H9 (cell line): Measurements from ENCODE around the gene F2. TPM values are rescaled to one million over a fixed set of nuclear protein-coding genes. Genes with fewer than 3 reads are reported as not detected.

ENCODE experiments used
- DNase-seq: peaks from one replicate; pipeline ENCODE4 v3.0.0-alpha.2; 2017
- H2AFZ ChIP-seq: one replicate; pipeline ENCODE4 v1.6.1; 2013; ENCODE audit warnings: mild to moderate bottlenecking, low read length, control low read depth, moderate library complexity
- H2AK5ac ChIP-seq: 2 replicates; pipeline ENCODE4 v1.6.1; 2013; ENCODE audit warnings: low read length, control low read depth, mixed read lengths; ENCODE audit not compliant: insufficient read length
- H2BK120ac ChIP-seq: one replicate; pipeline ENCODE4 v1.6.1; 2013; ENCODE audit warnings: low read depth, mild to moderate bottlenecking, low read length, control low read depth, inconsistent platforms; ENCODE audit not compliant: poor library complexity, severe bottlenecking
- H2BK12ac ChIP-seq: 2 replicates; pipeline ENCODE4 v1.6.1; 2013; ENCODE audit warnings: low read length, control low read depth, mixed read lengths, low read depth; ENCODE audit not compliant: insufficient read length
- H2BK15ac ChIP-seq: 2 replicates; pipeline ENCODE4 v1.6.1; 2013; ENCODE audit warnings: low read depth, low read length, control low read depth
- H2BK20ac ChIP-seq: one replicate; pipeline ENCODE4 v1.6.1; 2013; ENCODE audit warnings: low read depth, mild to moderate bottlenecking, low read length, control low read depth, inconsistent platforms; ENCODE audit not compliant: poor library complexity, severe bottlenecking
- H2BK5ac ChIP-seq: 2 replicates; pipeline ENCODE4 v1.6.1; 2013; ENCODE audit warnings: low read length, control low read depth, mixed read lengths; ENCODE audit not compliant: insufficient read length
- H3K14ac ChIP-seq: 2 replicates; pipeline ENCODE4 v1.6.1; 2013; ENCODE audit warnings: low read length, control low read depth; ENCODE audit not compliant: insufficient read depth
- H3K18ac ChIP-seq: 2 replicates; pipeline ENCODE4 v1.6.1; 2013; ENCODE audit warnings: low read depth, mild to moderate bottlenecking, mixed read lengths, low read length, control low read depth; ENCODE audit not compliant: insufficient read length
- H3K23ac ChIP-seq: 2 replicates; pipeline ENCODE4 v1.6.1; 2013; ENCODE audit warnings: low read length, control low read depth, mixed read lengths, low read depth; ENCODE audit not compliant: insufficient read length
- H3K23me2 ChIP-seq: 2 replicates; pipeline ENCODE4 v1.6.1; 2013; ENCODE audit warnings: low read depth, mild to moderate bottlenecking, mixed read lengths, low read length, control low read depth; ENCODE audit not compliant: insufficient read length, poor library complexity, severe bottlenecking
- H3K27ac ChIP-seq: 2 replicates; pipeline ENCODE4 v1.5.1; 2013; ENCODE audit warnings: low read length, control low read depth, mixed read lengths, low read depth; ENCODE audit not compliant: insufficient read length
- H3K27me3 ChIP-seq: 2 replicates; pipeline ENCODE4 v1.6.1; 2013; ENCODE audit warnings: low read length, control low read depth, inconsistent platforms; ENCODE audit not compliant: insufficient read depth
- H3K4ac ChIP-seq: 2 replicates; pipeline ENCODE4 v1.6.1; 2013; ENCODE audit warnings: low read depth, mild to moderate bottlenecking, control low read depth, inconsistent platforms, low read length, moderate library complexity
- H3K4me1 ChIP-seq: 2 replicates; pipeline ENCODE4 v1.6.1; 2013; ENCODE audit warnings: low read length, control low read depth, inconsistent platforms; ENCODE audit not compliant: insufficient read depth
- H3K4me2 ChIP-seq: 2 replicates; pipeline ENCODE4 v1.6.1; 2013; ENCODE audit warnings: low read length, control low read depth, mixed read lengths; ENCODE audit not compliant: insufficient read length, insufficient read depth
- H3K56ac ChIP-seq: 2 replicates; pipeline ENCODE4 v1.6.1; 2013; ENCODE audit warnings: low read depth, mild to moderate bottlenecking, mixed read lengths, low read length, control low read depth; ENCODE audit not compliant: insufficient read length
- H3K79me1 ChIP-seq: 2 replicates; pipeline ENCODE4 v1.6.1; 2013; ENCODE audit warnings: low read depth, mild to moderate bottlenecking, moderate library complexity, low read length, control low read depth, inconsistent platforms; ENCODE audit not compliant: insufficient read depth, poor library complexity, severe bottlenecking
- H3K79me2 ChIP-seq: 2 replicates; pipeline ENCODE4 v1.6.1; 2013; ENCODE audit warnings: low read length, control low read depth, inconsistent platforms; ENCODE audit not compliant: insufficient read depth
- H3K9ac ChIP-seq: 2 replicates; pipeline ENCODE4 v1.6.1; 2013; ENCODE audit warnings: low read length, control low read depth, mixed read lengths; ENCODE audit not compliant: insufficient read length; ENCODE audit errors: extremely low read depth
- H3K9me3 ChIP-seq: one replicate; pipeline ENCODE4 v1.6.1; 2013; ENCODE audit warnings: low read depth, low read length, inconsistent platforms; ENCODE audit not compliant: control insufficient read depth
- H3T11ph ChIP-seq: one replicate; pipeline ENCODE4 v1.6.1; 2013; ENCODE audit warnings: mild to moderate bottlenecking, low read length, control low read depth, inconsistent platforms
- H4K20me1 ChIP-seq: one replicate; pipeline ENCODE4 v1.6.1; 2013; ENCODE audit not compliant: control insufficient read depth, insufficient read length, insufficient read depth
- H4K5ac ChIP-seq: 2 replicates; pipeline ENCODE4 v1.6.1; 2013; ENCODE audit warnings: low read depth, mild to moderate bottlenecking, mixed read lengths, low read length, control low read depth; ENCODE audit not compliant: insufficient read length
- H4K8ac ChIP-seq: replicated peaks from 2 replicates; pipeline ENCODE4 v1.6.1; 2013; ENCODE audit warnings: low read length, control low read depth, mixed read lengths, low read depth; ENCODE audit not compliant: insufficient read length
- H4K91ac ChIP-seq: 2 replicates; pipeline ENCODE4 v1.6.1; 2013; ENCODE audit warnings: low read depth, mild to moderate bottlenecking, moderate library complexity, mixed read lengths, low read length, control low read depth; ENCODE audit not compliant: insufficient read length
- H3K27ac Mint-ChIP-seq, 3 experiments: 2 replicates in 2 of 3; 3 replicates in 1 of 3; pipeline ENCODE4 v1.8.0; 2020 to 2021; ENCODE audit warnings: mixed read lengths in 3 of 3, mild to moderate bottlenecking in 1 of 3, moderate library complexity in 1 of 3
- H3K27me3 Mint-ChIP-seq: 2 replicates; pipeline ENCODE4 v1.8.0; 2021; ENCODE audit warnings: low read depth, mild to moderate bottlenecking, moderate library complexity, mixed read lengths
- H3K36me3 Mint-ChIP-seq, 3 experiments: 2 replicates in 2 of 3; 3 replicates in 1 of 3; pipeline ENCODE4 v1.8.0; 2020 to 2021; ENCODE audit warnings: low read depth in 3 of 3, mixed read lengths in 3 of 3; ENCODE audit not compliant: insufficient read depth in 1 of 3
- H3K4me1 Mint-ChIP-seq, 2 experiments: 2 replicates each; pipeline ENCODE4 v1.8.0; 2020; ENCODE audit warnings: mixed read lengths in 2 of 2
- H3K4me3 Mint-ChIP-seq, 2 experiments: 2 replicates in 1 of 2; 3 replicates in 1 of 2; pipeline ENCODE4 v1.8.0; 2020 to 2021; ENCODE audit warnings: mild to moderate bottlenecking in 2 of 2, mixed read lengths in 2 of 2, moderate library complexity in 1 of 2
- H3K9me3 Mint-ChIP-seq, 2 experiments: 2 replicates in 1 of 2; 3 replicates in 1 of 2; pipeline ENCODE4 v1.8.0; 2020; ENCODE audit warnings: mild to moderate bottlenecking in 2 of 2, mixed read lengths in 2 of 2, moderate library complexity in 1 of 2
- WGBS: extraction: QIAGEN DNeasy Blood & Tissue Kit; methylation state at CpG from one replicate; pipeline ENCODE4 v1.1.7; 2013; ENCODE audit warnings: missing lambda C conversion rate, low lambda C conversion rate, mixed read lengths; ENCODE audit not compliant: insufficient read length; ENCODE audit errors: extremely low coverage; 5-methylcytosine and 5-hydroxymethylcytosine counted together
- microRNA-seq: library from miRNA; unstranded; fragments of <30 nt; microRNA quantifications from one replicate; pipeline ENCODE4, GENCODE V29; 2020; ENCODE audit warnings: borderline microRNAs expressed
- total RNA-seq: library from RNA; stranded (reverse); gene quantifications from 2 replicates; pipeline ENCODE4 v1.2.1, GENCODE V29; 2021
- TF ChIP-seq, protein P1 (sequence below): fragments of 200-600 bp; sonication (generic); conservative IDR thresholded peaks from 3 replicates; pipeline ENCODE4 v1.8.0; 2021; ENCODE audit warnings: antibody characterized with exemption, mild to moderate bottlenecking

Gene F2
- total RNA-seq, 1 experiment from 2014 or later = not detected

DNA sequence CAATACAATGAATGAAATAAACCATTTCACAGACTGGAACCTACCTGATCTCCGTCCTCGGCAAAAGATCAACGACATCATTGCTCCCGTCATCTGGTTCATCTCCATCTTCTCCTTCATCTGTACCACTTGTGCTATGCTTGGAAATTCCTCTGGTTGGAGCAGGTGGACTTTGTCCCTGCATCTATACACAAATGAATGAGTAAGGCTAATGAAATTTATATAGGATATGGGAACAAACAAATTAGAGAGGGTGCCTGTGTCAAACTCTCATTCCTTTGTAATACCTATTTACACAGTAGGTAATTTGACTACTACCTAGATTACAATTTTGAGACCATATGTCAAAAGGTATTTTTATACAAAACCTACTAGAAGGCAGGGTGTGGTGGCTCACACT, 59.4 kb downstream of the F2 start:
- H2BK120ac ChIP-seq = no peak overlapping the region

More for the DNA sequence above, 59.4 kb downstream of the F2 start:
- no peak overlapping the region for H4K91ac ChIP-seq
- no peak overlapping the region for H4K5ac ChIP-seq
- no peaks in the 10 kb centered on the region for H3K27me3 ChIP-seq
- no peaks in the 10 kb centered on the region for H3K9me3 Mint-ChIP-seq
- H3K27ac ChIP-seq = no peak overlapping the region
- H3K14ac ChIP-seq = no peak overlapping the region
- no peaks in the 10 kb centered on the region for H3K27me3 Mint-ChIP-seq
- no peak for DNase-seq
- H3K18ac ChIP-seq = no peak overlapping the region
- peaks cover 44 to 90% (median 89%) of the 10 kb centered on the region in 3 experiments for H3K36me3 Mint-ChIP-seq
- no peak overlapping the region; a peak in 1 of 7 replicates for H3K27ac Mint-ChIP-seq
- no peak overlapping the region for H3K56ac ChIP-seq
- H4K20me1 ChIP-seq = no peaks in the 10 kb centered on the region
- no peak overlapping the region for H2AFZ ChIP-seq
- H3K79me2 ChIP-seq = no peaks in the 10 kb centered on the region
- no peaks in the 10 kb centered on the region for H3K23me2 ChIP-seq
- TF ChIP-seq, protein P1, sequence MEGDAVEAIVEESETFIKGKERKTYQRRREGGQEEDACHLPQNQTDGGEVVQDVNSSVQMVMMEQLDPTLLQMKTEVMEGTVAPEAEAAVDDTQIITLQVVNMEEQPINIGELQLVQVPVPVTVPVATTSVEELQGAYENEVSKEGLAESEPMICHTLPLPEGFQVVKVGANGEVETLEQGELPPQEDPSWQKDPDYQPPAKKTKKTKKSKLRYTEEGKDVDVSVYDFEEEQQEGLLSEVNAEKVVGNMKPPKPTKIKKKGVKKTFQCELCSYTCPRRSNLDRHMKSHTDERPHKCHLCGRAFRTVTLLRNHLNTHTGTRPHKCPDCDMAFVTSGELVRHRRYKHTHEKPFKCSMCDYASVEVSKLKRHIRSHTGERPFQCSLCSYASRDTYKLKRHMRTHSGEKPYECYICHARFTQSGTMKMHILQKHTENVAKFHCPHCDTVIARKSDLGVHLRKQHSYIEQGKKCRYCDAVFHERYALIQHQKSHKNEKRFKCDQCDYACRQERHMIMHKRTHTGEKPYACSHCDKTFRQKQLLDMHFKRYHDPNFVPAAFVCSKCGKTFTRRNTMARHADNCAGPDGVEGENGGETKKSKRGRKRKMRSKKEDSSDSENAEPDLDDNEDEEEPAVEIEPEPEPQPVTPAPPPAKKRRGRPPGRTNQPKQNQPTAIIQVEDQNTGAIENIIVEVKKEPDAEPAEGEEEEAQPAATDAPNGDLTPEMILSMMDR = no peak
- WGBS = no CpG with 5 or more reads among the region's 4 CpGs
- no peak overlapping the region for H3T11ph ChIP-seq
- H3K23ac ChIP-seq = no peak overlapping the region
- no peaks in the 10 kb centered on the region for H3K79me1 ChIP-seq
- no peak overlapping the region for H4K8ac ChIP-seq
- no peak overlapping the region for H3K4me2 ChIP-seq
- no peaks in the 10 kb centered on the region for H3K4me1 Mint-ChIP-seq
- no peak overlapping the region for H3K9ac ChIP-seq
- no peaks in the 10 kb centered on the region for H3K4me1 ChIP-seq
- no peak overlapping the region for H3K4ac ChIP-seq
- H3K9me3 ChIP-seq = no peaks in the 10 kb centered on the region
- H2BK20ac ChIP-seq = no peak overlapping the region
- H3K4me3 Mint-ChIP-seq = no peak overlapping the region
- no peak overlapping the region for H2BK12ac ChIP-seq
- no peak overlapping the region for H2AK5ac ChIP-seq
- H2BK5ac ChIP-seq = no peak overlapping the region
- no peak overlapping the region for H2BK15ac ChIP-seq

Small RNA genes within 50 kb of the gene (microRNA-seq; reads per million reads assigned to microRNA genes)
- not detected for gene MIR5582

Other genes starting within 250 kb of the F2 start
- 37.5 and 40.0 TPM in 2 replicates for gene AMBRA1, start 125.2 kb upstream of the F2 start, total RNA-seq
- 6.3 and 7.3 TPM in 2 replicates for gene HARBI1, start 102.0 kb upstream of the F2 start, total RNA-seq
- 79.1 and 83.0 TPM in 2 replicates for gene ATG13, start 101.7 kb upstream of the F2 start, total RNA-seq
- gene ARHGAP1, start 18.6 kb upstream of the F2 start, total RNA-seq = 45.3 and 47.9 TPM in 2 replicates
- gene ZNF408, start 18.2 kb upstream of the F2 start, total RNA-seq = 16.6 and 16.9 TPM in 2 replicates
- gene CKAP5, start 127.1 kb downstream of the F2 start, total RNA-seq = 172 and 190 TPM in 2 replicates
- 11.3 and 11.6 TPM in 2 replicates for gene LRP4, start 199.3 kb downstream of the F2 start, total RNA-seq
- 19.6 and 21.2 TPM in 2 replicates for gene CSTPP1, start 217.5 kb downstream of the F2 start, total RNA-seq